DOHH2 (cell line): Measurements from ENCODE around the gene LRRC4C.
"Not testable (repeated sequence)": the region's sequence is repeated elsewhere in the genome, so short reads cannot be mapped to it uniquely, and the experiment has no call there.

ENCODE experiments used
- H3F3A ChIP-seq: fragments of 200-600 bp; sonication (generic), shearing (Covaris generic); 2 replicates; pipeline ENCODE4 v1.6.0; 2016; ENCODE audit warnings: antibody characterized with exemption, mild to moderate bottlenecking; ENCODE audit not compliant: control insufficient read depth, insufficient read depth
- H3K27ac ChIP-seq: fragments of 200-600 bp; sonication (generic); 2 replicates; pipeline ENCODE4 v1.5.1; 2014; ENCODE audit warnings: low read depth, mild to moderate bottlenecking, low read length, moderate library complexity
- H3K27me3 ChIP-seq: fragments of 200-600 bp; sonication (generic); 2 replicates; pipeline ENCODE4 v1.6.1; 2014; ENCODE audit warnings: mild to moderate bottlenecking, low read length, mixed read lengths; ENCODE audit not compliant: control insufficient read depth
- H3K36me3 ChIP-seq: fragments of 200-600 bp; sonication (generic); 2 replicates; pipeline ENCODE4 v1.6.1; 2014; ENCODE audit warnings: mild to moderate bottlenecking, low read length, moderate library complexity, mixed read lengths; ENCODE audit not compliant: control insufficient read depth
- H3K4me1 ChIP-seq: fragments of 200-600 bp; sonication (generic); 2 replicates; pipeline ENCODE4 v1.6.1; 2014; ENCODE audit warnings: mild to moderate bottlenecking, low read length, mixed read lengths; ENCODE audit not compliant: control insufficient read depth
- H3K4me2 ChIP-seq: fragments of 200-600 bp; sonication (generic); 2 replicates; pipeline ENCODE4 v1.6.0; 2014; ENCODE audit warnings: mild to moderate bottlenecking, low read length, moderate library complexity
- H3K4me3 ChIP-seq: fragments of 200-600 bp; sonication (generic); 2 replicates; pipeline ENCODE4 v1.5.1; 2014; ENCODE audit warnings: mild to moderate bottlenecking, low read length, mixed read lengths
- H3K79me2 ChIP-seq: fragments of 200-600 bp; sonication (generic); 2 replicates; pipeline ENCODE4 v1.6.1; 2014; ENCODE audit warnings: mild to moderate bottlenecking, low read length, mixed read lengths; ENCODE audit not compliant: control insufficient read depth
- H3K9me2 ChIP-seq: fragments of 200-600 bp; sonication (generic); replicated peaks from 2 replicates; pipeline ENCODE4 v1.6.1; 2014; ENCODE audit warnings: mild to moderate bottlenecking, low read length, mixed read lengths; ENCODE audit not compliant: control insufficient read depth
- H3K9me3 ChIP-seq: fragments of 200-600 bp; sonication (generic); 2 replicates; pipeline ENCODE4 v1.6.1; 2014; ENCODE audit warnings: antibody characterized with exemption, low read length, mixed read lengths; ENCODE audit not compliant: control insufficient read depth, insufficient read depth
- H4K20me1 ChIP-seq: fragments of 200-600 bp; sonication (generic); 2 replicates; pipeline ENCODE4 v1.6.0; 2014; ENCODE audit warnings: low read depth, mild to moderate bottlenecking, antibody characterized with exemption, low read length, moderate library complexity; ENCODE audit not compliant: control insufficient read depth, insufficient read depth
- EZH2phosphoT487 ChIP-seq: fragments of 200-600 bp; sonication (generic); IDR thresholded peaks from 2 replicates; pipeline ENCODE4 v1.6.1; 2017; ENCODE audit warnings: borderline replicate concordance, mild to moderate bottlenecking, antibody characterized with exemption, low read length, moderate library complexity, mixed read lengths
- TF ChIP-seq, protein P1 (sequence below): fragments of 200-600 bp; sonication (generic); IDR thresholded peaks from one replicate; pipeline ENCODE4 v1.5.1; 2014; ENCODE audit warnings: antibody characterized with exemption, mild to moderate bottlenecking, low read depth, low read length; ENCODE audit not compliant: poor library complexity, severe bottlenecking

Gene LRRC4C

DNA sequence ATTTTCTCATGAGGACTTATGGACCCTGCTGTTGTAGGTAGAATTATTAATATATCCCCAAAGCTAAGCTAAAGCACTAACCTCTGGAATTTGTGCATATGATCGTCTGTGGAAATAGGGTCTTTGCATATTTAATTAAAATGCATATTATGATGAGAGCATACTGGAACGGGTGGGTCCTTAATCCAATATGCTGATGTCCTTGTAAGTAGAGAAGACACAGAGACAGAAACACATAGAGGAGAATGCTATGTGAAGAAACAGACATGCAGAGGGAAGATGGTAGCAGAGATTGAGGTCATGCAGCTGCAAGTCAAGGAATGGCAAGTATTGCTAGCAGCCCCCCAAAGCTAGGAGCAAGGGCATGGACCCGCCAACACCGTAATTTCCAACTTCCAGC is 439.2 kb downstream of the LRRC4C start:
- Histone ChIP-seq H3K79me2 (no peaks in the 10 kb centered on the region), H3K27me3 (no peaks in the 10 kb centered on the region), H3K9me3 (no peaks in the 10 kb centered on the region), H3F3A (no peaks in the 10 kb centered on the region), H3K36me3 (no peaks in the 10 kb centered on the region), H3K9me2 (no peaks in the 10 kb centered on the region), H3K4me3 (no peak overlapping the region), H3K27ac (no peak overlapping the region), H3K4me2 (no peak overlapping the region), H3K4me1 (no peaks in the 10 kb centered on the region), H4K20me1 (no peaks in the 10 kb centered on the region)
- TF ChIP-seq EZH2phosphoT487, result no peak
- TF ChIP-seq, protein P1, sequence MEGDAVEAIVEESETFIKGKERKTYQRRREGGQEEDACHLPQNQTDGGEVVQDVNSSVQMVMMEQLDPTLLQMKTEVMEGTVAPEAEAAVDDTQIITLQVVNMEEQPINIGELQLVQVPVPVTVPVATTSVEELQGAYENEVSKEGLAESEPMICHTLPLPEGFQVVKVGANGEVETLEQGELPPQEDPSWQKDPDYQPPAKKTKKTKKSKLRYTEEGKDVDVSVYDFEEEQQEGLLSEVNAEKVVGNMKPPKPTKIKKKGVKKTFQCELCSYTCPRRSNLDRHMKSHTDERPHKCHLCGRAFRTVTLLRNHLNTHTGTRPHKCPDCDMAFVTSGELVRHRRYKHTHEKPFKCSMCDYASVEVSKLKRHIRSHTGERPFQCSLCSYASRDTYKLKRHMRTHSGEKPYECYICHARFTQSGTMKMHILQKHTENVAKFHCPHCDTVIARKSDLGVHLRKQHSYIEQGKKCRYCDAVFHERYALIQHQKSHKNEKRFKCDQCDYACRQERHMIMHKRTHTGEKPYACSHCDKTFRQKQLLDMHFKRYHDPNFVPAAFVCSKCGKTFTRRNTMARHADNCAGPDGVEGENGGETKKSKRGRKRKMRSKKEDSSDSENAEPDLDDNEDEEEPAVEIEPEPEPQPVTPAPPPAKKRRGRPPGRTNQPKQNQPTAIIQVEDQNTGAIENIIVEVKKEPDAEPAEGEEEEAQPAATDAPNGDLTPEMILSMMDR, result no peak

GRCh38 chr11:41019666-41020065 is 439.8 kb downstream of the LRRC4C start:
- not testable (repeated sequence) for H3K4me3 ChIP-seq, H3K27ac ChIP-seq, H3K9me3 ChIP-seq, H3K27me3 ChIP-seq, H3K4me1 ChIP-seq, H3F3A ChIP-seq, H3K9me2 ChIP-seq, H3K4me2 ChIP-seq, H4K20me1 ChIP-seq, H3K36me3 ChIP-seq, H3K79me2 ChIP-seq

- Histone ChIP-seq H3K4me3 (no peak overlapping the region), H3K27ac (no peak overlapping the region), H4K20me1 (no peaks in the 10 kb centered on the region), H3F3A (no peaks in the 10 kb centered on the region), H3K9me2 (no peaks in the 10 kb centered on the region), H3K4me2 (no peak overlapping the region), H3K36me3 (no peaks in the 10 kb centered on the region), H3K4me1 (no peaks in the 10 kb centered on the region), H3K27me3 (no peaks in the 10 kb centered on the region), H3K79me2 (no peaks in the 10 kb centered on the region), H3K9me3 (no peaks in the 10 kb centered on the region)
- TF ChIP-seq EZH2phosphoT487, result no peak
- TF ChIP-seq, protein P1, result no peak
Observed at GRCh38 chr11:41018224-41018623, 441.2 kb downstream of the LRRC4C start.

- H3K4me1 ChIP-seq, result no peaks in the 10 kb centered on the region
- TF ChIP-seq, protein P1, result no peak
- TF ChIP-seq EZH2phosphoT487, result no peak
- H3K79me2 ChIP-seq, result no peaks in the 10 kb centered on the region
- no peaks in the 10 kb centered on the region for H3K9me3 ChIP-seq
- no peaks in the 10 kb centered on the region for H3F3A ChIP-seq
- H3K27ac ChIP-seq, result no peak overlapping the region
- H4K20me1 ChIP-seq, result no peaks in the 10 kb centered on the region
- no peaks in the 10 kb centered on the region for H3K9me2 ChIP-seq
- no peak overlapping the region for H3K4me2 ChIP-seq
- no peaks in the 10 kb centered on the region for H3K36me3 ChIP-seq
- H3K27me3 ChIP-seq, result no peaks in the 10 kb centered on the region
- no peak overlapping the region for H3K4me3 ChIP-seq
Observed at GRCh38 chr11:41010361-41011050, 448.9 kb downstream of the LRRC4C start.
